ENCODE results near the gene MLST8.

MLST8 gene

GRCh38 chr16:2171601-2172178, 33.6 kb upstream of the MLST8 start:
- Histone ChIP-seq H3K27ac (ENCODE audit: low read length) (no peak overlapping the region), H3K9ac (ENCODE audit: low read length) (no peak overlapping the region)
- no peak for DNase-seq

GRCh38 chr16:2172688-2173335, 32.4 kb upstream of the MLST8 start:
- Histone ChIP-seq H3K79me2 (ENCODE audit: low read length) (no peaks in the 10 kb centered on the region), H3K4me2 (ENCODE audit: low read depth, low read length) (no peak overlapping the region), H3K36me3 (replicated peaks; ENCODE audit: insufficient read depth, low read length) (no peaks in the 10 kb centered on the region), H3F3A (ENCODE audit: insufficient read depth, low read length) (no peaks in the 10 kb centered on the region), H4K20me1 (ENCODE audit: insufficient read depth, low read length) (no peaks in the 10 kb centered on the region), H3K4me3 (ENCODE audit: low read length) (no peak overlapping the region), H3K9me3 (replicated peaks; ENCODE audit: insufficient read depth, low read length) (no peaks in the 10 kb centered on the region), H2AFZ (ENCODE audit: low read length) (no peak overlapping the region), H3K9ac (ENCODE audit: low read length) (no peak overlapping the region), H3K9me2 (replicated peaks; ENCODE audit: insufficient read depth, low read length) (no peaks in the 10 kb centered on the region), H3K27ac (ENCODE audit: low read length) (no peak overlapping the region), H3K4me1 (ENCODE audit: low read length) (no peaks in the 10 kb centered on the region), H3K27me3 (replicated peaks; ENCODE audit: insufficient read depth, low read length) (no peaks in the 10 kb centered on the region)
- no peak for DNase-seq
- TF ChIP-seq CTCF (IDR thresholded peaks at IDR 0.05; ENCODE audit: low read length) (no peak), EZH2 (optimal IDR thresholded peaks at IDR 0.05; ENCODE audit: low read depth, low read length) (no peak), EZH2phosphoT487 (IDR thresholded peaks at IDR 0.05; ENCODE audit: low read length) (no peak)

More at GRCh38 chr16:2171601-2172178, 33.6 kb upstream of the MLST8 start:
- H3K4me3 ChIP-seq (ENCODE audit: low read length): no peak overlapping the region
- no peaks in the 10 kb centered on the region for H3K27me3 ChIP-seq (replicated peaks; ENCODE audit: insufficient read depth, low read length)
- H3K4me2 ChIP-seq (ENCODE audit: low read depth, low read length): no peak overlapping the region
- TF ChIP-seq CTCF (IDR thresholded peaks at IDR 0.05; ENCODE audit: low read length) (no peak), EZH2 (optimal IDR thresholded peaks at IDR 0.05; ENCODE audit: low read depth, low read length) (no peak), EZH2phosphoT487 (IDR thresholded peaks at IDR 0.05; ENCODE audit: low read length) (no peak)
- H4K20me1 ChIP-seq (ENCODE audit: insufficient read depth, low read length): no peaks in the 10 kb centered on the region
- H3K36me3 ChIP-seq (replicated peaks; ENCODE audit: insufficient read depth, low read length): no peaks in the 10 kb centered on the region
- H3F3A ChIP-seq (ENCODE audit: insufficient read depth, low read length): no peaks in the 10 kb centered on the region
- H2AFZ ChIP-seq (ENCODE audit: low read length): no peak overlapping the region
- no peaks in the 10 kb centered on the region for H3K4me1 ChIP-seq (ENCODE audit: low read length)
- H3K79me2 ChIP-seq (ENCODE audit: low read length): no peaks in the 10 kb centered on the region
- H3K9me2 ChIP-seq (replicated peaks; ENCODE audit: insufficient read depth, low read length): no peaks in the 10 kb centered on the region
- H3K9me3 ChIP-seq (replicated peaks; ENCODE audit: insufficient read depth, low read length): no peaks in the 10 kb centered on the region

- Histone ChIP-seq H3F3A (ENCODE audit: insufficient read depth, low read length) (no peaks in the 10 kb centered on the region), H3K9ac (ENCODE audit: low read length) (no peak overlapping the region), H3K27me3 (replicated peaks; ENCODE audit: insufficient read depth, low read length) (no peaks in the 10 kb centered on the region), H3K79me2 (ENCODE audit: low read length) (no peaks in the 10 kb centered on the region), H3K4me3 (ENCODE audit: low read length) (no peak overlapping the region), H3K36me3 (replicated peaks; ENCODE audit: insufficient read depth, low read length) (no peaks in the 10 kb centered on the region), H3K4me1 (ENCODE audit: low read length) (no peaks in the 10 kb centered on the region), H4K20me1 (ENCODE audit: insufficient read depth, low read length) (no peaks in the 10 kb centered on the region), H3K9me3 (replicated peaks; ENCODE audit: insufficient read depth, low read length) (no peaks in the 10 kb centered on the region), H3K9me2 (replicated peaks; ENCODE audit: insufficient read depth, low read length) (no peaks in the 10 kb centered on the region), H3K27ac (ENCODE audit: low read length) (no peak overlapping the region), H3K4me2 (ENCODE audit: low read depth, low read length) (no peak overlapping the region), H2AFZ (ENCODE audit: low read length) (no peak overlapping the region)
- DNase-seq: no peak
- TF ChIP-seq CTCF (IDR thresholded peaks at IDR 0.05; ENCODE audit: low read length) (no peak), EZH2phosphoT487 (IDR thresholded peaks at IDR 0.05; ENCODE audit: low read length) (no peak), EZH2 (optimal IDR thresholded peaks at IDR 0.05; ENCODE audit: low read depth, low read length) (no peak)
Observed at GRCh38 chr16:2173366-2173765, 31.9 kb upstream of the MLST8 start.
